Measurements from ENCODE around the gene CDKAL1.

The CDKAL1 gene

DNA sequence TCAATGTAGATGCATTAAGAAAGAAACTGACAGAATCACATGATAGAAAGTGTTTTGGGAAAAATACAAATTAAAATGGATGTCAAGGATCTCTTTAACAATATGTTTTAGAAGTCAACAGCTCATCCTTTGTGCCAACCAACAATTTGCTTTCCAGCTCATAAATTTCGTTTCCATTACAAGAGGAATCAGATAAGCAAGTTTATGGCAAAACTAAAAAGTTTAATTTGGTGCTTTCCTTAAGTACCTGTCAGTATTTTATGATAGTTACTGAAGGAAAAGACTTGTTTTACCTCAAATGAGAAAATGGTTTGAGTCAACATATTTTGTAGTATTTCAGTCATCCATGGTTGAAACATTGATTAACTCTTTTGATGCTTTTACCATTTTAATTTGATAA lies 130.0 kb downstream of the CDKAL1 start:
- Histone ChIP-seq H3K18ac (ENCODE audit: low read length) (no peak overlapping the region), H4K8ac (ENCODE audit: low read depth, low read length) (no peak overlapping the region), H3K27me3 (ENCODE audit: insufficient read depth, low read length, poor library complexity) (no peaks in the 10 kb centered on the region), H4K5ac (ENCODE audit: low read length) (no peak overlapping the region), H3K79me1 (ENCODE audit: low read length) (no peaks in the 10 kb centered on the region), H3K23ac (ENCODE audit: low read length) (no peak overlapping the region), H3K56ac (ENCODE audit: low read length) (no peak overlapping the region), H3K9ac (ENCODE audit: low read length) (no peak overlapping the region), H3K4ac (ENCODE audit: low read depth, low read length) (no peak overlapping the region), H3K79me2 (ENCODE audit: control insufficient read depth, insufficient read depth, low read length) (no peaks in the 10 kb centered on the region), H3K4me2 (ENCODE audit: low read length) (no peak overlapping the region), H3K36me3 (ENCODE audit: control insufficient read depth, insufficient read depth, low read length) (no peaks in the 10 kb centered on the region), H2AK5ac (ENCODE audit: low read length) (no peak overlapping the region), H3K4me1 (ENCODE audit: control insufficient read depth, low read depth, low read length) (no peaks in the 10 kb centered on the region), H3K4me3 (ENCODE audit: low read length) (no peak overlapping the region), H2BK5ac (ENCODE audit: low read length) (no peak overlapping the region), H2BK15ac (replicated peaks; ENCODE audit: low read depth) (no peak overlapping the region), H2BK120ac (ENCODE audit: low read depth, low read length) (no peak overlapping the region), H3K27ac (ENCODE audit: low read depth, low read length) (no peak overlapping the region)
- no peak for DNase-seq
- no CpG with 5 or more reads among the region's 1 CpG for WGBS (ENCODE audit: extremely low coverage, insufficient coverage, low lambda C conversion rate)

DNA sequence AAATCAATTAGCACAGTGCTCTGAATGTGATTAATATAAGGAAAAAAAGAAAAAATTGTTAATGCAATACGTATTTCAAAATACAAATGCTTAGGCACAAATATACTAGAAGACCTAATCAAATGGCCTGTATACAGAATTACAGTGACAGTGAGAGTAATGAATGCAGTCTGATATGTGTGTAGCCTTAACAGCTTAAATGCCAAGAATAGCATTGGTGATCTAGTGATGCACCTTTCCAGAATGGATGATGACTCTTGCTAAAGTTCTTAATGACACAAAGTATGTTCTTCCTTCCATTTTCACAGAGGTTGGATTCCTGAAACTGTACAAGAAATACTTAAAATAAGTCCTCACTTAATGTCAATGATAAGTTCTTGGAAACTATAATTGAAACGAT lies 131.0 kb downstream of the CDKAL1 start:
- H3K18ac ChIP-seq (ENCODE audit: low read length) = no peak overlapping the region
- no peak overlapping the region for H4K5ac ChIP-seq (ENCODE audit: low read length)
- no peak overlapping the region for H2AK5ac ChIP-seq (ENCODE audit: low read length)
- no peaks in the 10 kb centered on the region for H3K4me1 ChIP-seq (ENCODE audit: control insufficient read depth, low read depth, low read length)
- H3K4ac ChIP-seq (ENCODE audit: low read depth, low read length) = no peak overlapping the region
- H3K4me3 ChIP-seq (ENCODE audit: low read length) = no peak overlapping the region
- no peak overlapping the region for H3K56ac ChIP-seq (ENCODE audit: low read length)
- H3K36me3 ChIP-seq (ENCODE audit: control insufficient read depth, insufficient read depth, low read length) = no peaks in the 10 kb centered on the region
- H3K27me3 ChIP-seq (ENCODE audit: insufficient read depth, low read length, poor library complexity) = no peaks in the 10 kb centered on the region
- H3K79me1 ChIP-seq (ENCODE audit: low read length) = peaks cover 2% of the 10 kb centered on the region
- WGBS (ENCODE audit: extremely low coverage, insufficient coverage, low lambda C conversion rate) = 100% methylated on average over 1 of the region's 2 CpGs
- no peak overlapping the region for H2BK15ac ChIP-seq (replicated peaks; ENCODE audit: low read depth)
- H4K8ac ChIP-seq (ENCODE audit: low read depth, low read length) = no peak overlapping the region
- H3K9ac ChIP-seq (ENCODE audit: low read length) = no peak overlapping the region
- no peak for DNase-seq
- no peak overlapping the region for H3K4me2 ChIP-seq (ENCODE audit: low read length)
- H2BK120ac ChIP-seq (ENCODE audit: low read depth, low read length) = no peak overlapping the region
- no peaks in the 10 kb centered on the region for H3K79me2 ChIP-seq (ENCODE audit: control insufficient read depth, insufficient read depth, low read length)
- H3K23ac ChIP-seq (ENCODE audit: low read length) = no peak overlapping the region
- no peak overlapping the region for H2BK5ac ChIP-seq (ENCODE audit: low read length)
- H3K27ac ChIP-seq (ENCODE audit: low read depth, low read length) = no peak overlapping the region

DNA sequence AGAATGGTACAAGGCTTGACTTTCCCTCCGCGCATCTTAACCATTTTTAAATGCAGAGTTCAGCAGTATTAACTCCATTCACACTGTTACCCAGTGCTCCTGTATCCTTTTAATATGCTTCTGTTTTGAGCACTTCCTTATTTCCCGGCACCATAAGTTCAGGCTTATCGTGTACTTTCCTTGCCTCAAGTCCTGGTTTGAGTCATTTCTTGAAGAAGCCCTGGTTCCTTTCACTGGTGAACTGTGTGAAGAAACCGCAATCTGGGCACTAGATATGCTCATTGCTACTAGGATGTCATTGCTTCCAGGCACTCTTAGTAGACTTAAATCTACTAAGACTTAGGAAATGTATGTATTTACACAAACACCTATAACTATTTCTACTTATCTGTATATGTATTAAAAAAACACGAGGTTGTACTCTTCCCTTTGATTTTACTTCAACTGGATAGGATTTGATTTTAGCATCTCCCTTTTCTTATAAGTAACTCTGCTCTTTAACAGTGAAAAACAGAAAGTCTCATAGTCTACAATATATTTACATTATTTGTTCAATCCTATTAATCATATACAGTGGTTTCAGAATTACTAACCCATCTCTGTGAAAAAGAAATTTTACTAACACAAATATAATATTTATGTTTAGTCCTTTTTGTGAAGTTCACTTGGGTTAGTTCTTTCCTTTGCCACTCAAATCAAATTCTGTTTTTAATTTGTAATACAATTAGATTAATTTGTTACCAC lies 135.5 kb downstream of the CDKAL1 start:
- Histone ChIP-seq H3K27me3 (ENCODE audit: insufficient read depth, low read length, poor library complexity) (no peaks in the 10 kb centered on the region), H2BK5ac (ENCODE audit: low read length) (no peak overlapping the region), H3K4me2 (ENCODE audit: low read length) (no peak overlapping the region), H3K18ac (ENCODE audit: low read length) (no peak overlapping the region), H4K5ac (ENCODE audit: low read length) (no peak overlapping the region), H3K36me3 (ENCODE audit: control insufficient read depth, insufficient read depth, low read length) (no peaks in the 10 kb centered on the region), H3K9ac (ENCODE audit: low read length) (no peak overlapping the region), H3K4me3 (ENCODE audit: low read length) (no peak overlapping the region), H3K27ac (ENCODE audit: low read depth, low read length) (no peak overlapping the region), H2BK15ac (replicated peaks; ENCODE audit: low read depth) (no peak overlapping the region), H4K8ac (ENCODE audit: low read depth, low read length) (no peak overlapping the region), H3K79me1 (ENCODE audit: low read length) (peaks cover 2% of the 10 kb centered on the region), H3K4ac (ENCODE audit: low read depth, low read length) (no peak overlapping the region), H3K79me2 (ENCODE audit: control insufficient read depth, insufficient read depth, low read length) (no peaks in the 10 kb centered on the region), H3K23ac (ENCODE audit: low read length) (no peak overlapping the region), H3K4me1 (ENCODE audit: control insufficient read depth, low read depth, low read length) (peaks cover 2% of the 10 kb centered on the region), H3K56ac (ENCODE audit: low read length) (no peak overlapping the region), H2BK120ac (ENCODE audit: low read depth, low read length) (no peak overlapping the region), H2AK5ac (ENCODE audit: low read length) (no peak overlapping the region)
- no CpG with 5 or more reads among the region's 6 CpGs for WGBS (ENCODE audit: extremely low coverage, insufficient coverage, low lambda C conversion rate)
- no peak for DNase-seq

DNA sequence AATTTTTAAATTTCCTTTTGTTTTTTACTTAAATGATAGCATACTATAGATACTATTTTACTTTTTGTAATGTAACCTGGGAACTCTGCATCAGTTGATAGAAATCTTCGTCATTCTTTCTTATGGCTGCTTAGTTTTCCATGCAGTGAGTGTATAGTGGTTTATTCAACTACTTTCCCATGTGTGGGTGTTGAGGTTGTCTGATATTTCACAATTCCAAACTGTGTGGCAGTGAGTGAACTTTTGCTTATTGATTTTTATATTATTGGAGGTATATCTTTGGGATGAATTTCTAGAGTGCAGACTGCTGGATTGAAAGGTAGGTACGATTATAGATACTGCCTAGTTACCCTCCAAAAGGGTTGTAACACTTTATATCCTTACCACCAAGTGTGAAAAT lies 136.5 kb downstream of the CDKAL1 start:
- H3K4ac ChIP-seq (ENCODE audit: low read depth, low read length) = no peak overlapping the region
- no peak overlapping the region for H2BK15ac ChIP-seq (replicated peaks; ENCODE audit: low read depth)
- no peak overlapping the region for H4K5ac ChIP-seq (ENCODE audit: low read length)
- no peak overlapping the region for H4K8ac ChIP-seq (ENCODE audit: low read depth, low read length)
- DNase-seq = no peak
- no peaks in the 10 kb centered on the region for H3K79me2 ChIP-seq (ENCODE audit: control insufficient read depth, insufficient read depth, low read length)
- no peak overlapping the region for H3K23ac ChIP-seq (ENCODE audit: low read length)
- no peak overlapping the region for H3K9ac ChIP-seq (ENCODE audit: low read length)
- no peak overlapping the region for H3K27ac ChIP-seq (ENCODE audit: low read depth, low read length)
- H2BK5ac ChIP-seq (ENCODE audit: low read length) = no peak overlapping the region
- no peaks in the 10 kb centered on the region for H3K27me3 ChIP-seq (ENCODE audit: insufficient read depth, low read length, poor library complexity)
- H3K4me1 ChIP-seq (ENCODE audit: control insufficient read depth, low read depth, low read length) = peaks cover 4% of the 10 kb centered on the region
- no peak overlapping the region for H3K4me3 ChIP-seq (ENCODE audit: low read length)
- H3K18ac ChIP-seq (ENCODE audit: low read length) = no peak overlapping the region
- no peak overlapping the region for H2AK5ac ChIP-seq (ENCODE audit: low read length)
- no peak overlapping the region for H3K56ac ChIP-seq (ENCODE audit: low read length)
- no peaks in the 10 kb centered on the region for H3K36me3 ChIP-seq (ENCODE audit: control insufficient read depth, insufficient read depth, low read length)
- H3K4me2 ChIP-seq (ENCODE audit: low read length) = no peak overlapping the region
- H2BK120ac ChIP-seq (ENCODE audit: low read depth, low read length) = no peak overlapping the region
- WGBS (ENCODE audit: extremely low coverage, insufficient coverage, low lambda C conversion rate) = no CpG with 5 or more reads among the region's 2 CpGs
- H3K79me1 ChIP-seq (ENCODE audit: low read length) = peaks cover 2% of the 10 kb centered on the region

- Histone ChIP-seq H3K18ac (ENCODE audit: low read length) (no peak overlapping the region), H4K5ac (ENCODE audit: low read length) (no peak overlapping the region), H2BK5ac (ENCODE audit: low read length) (no peak overlapping the region), H3K79me2 (ENCODE audit: control insufficient read depth, insufficient read depth, low read length) (no peaks in the 10 kb centered on the region), H3K56ac (ENCODE audit: low read length) (no peak overlapping the region), H2BK120ac (ENCODE audit: low read depth, low read length) (no peak overlapping the region), H3K4me2 (ENCODE audit: low read length) (no peak overlapping the region), H2BK15ac (replicated peaks; ENCODE audit: low read depth) (no peak overlapping the region), H2AK5ac (ENCODE audit: low read length) (no peak overlapping the region), H3K23ac (ENCODE audit: low read length) (no peak overlapping the region), H3K4me3 (ENCODE audit: low read length) (no peak overlapping the region), H4K8ac (ENCODE audit: low read depth, low read length) (no peak overlapping the region), H3K27ac (ENCODE audit: low read depth, low read length) (no peak overlapping the region), H3K4me1 (ENCODE audit: control insufficient read depth, low read depth, low read length) (peaks cover 4% of the 10 kb centered on the region), H3K27me3 (ENCODE audit: insufficient read depth, low read length, poor library complexity) (no peaks in the 10 kb centered on the region), H3K9ac (ENCODE audit: low read length) (no peak overlapping the region), H3K4ac (ENCODE audit: low read depth, low read length) (no peak overlapping the region), H3K36me3 (ENCODE audit: control insufficient read depth, insufficient read depth, low read length) (no peaks in the 10 kb centered on the region), H3K79me1 (ENCODE audit: low read length) (peaks cover 2% of the 10 kb centered on the region)
- WGBS (ENCODE audit: extremely low coverage, insufficient coverage, low lambda C conversion rate) = no CpG with 5 or more reads among the region's 2 CpGs
- no peak for DNase-seq
These were observed 137.8 kb downstream of the CDKAL1 start for GRCh38 chr6:20672038-20672437.

- peaks cover 2% of the 10 kb centered on the region for H3K79me1 ChIP-seq (ENCODE audit: low read length)
- no peaks in the 10 kb centered on the region for H3K79me2 ChIP-seq (ENCODE audit: control insufficient read depth, insufficient read depth, low read length)
- H3K4me2 ChIP-seq (ENCODE audit: low read length) = no peak overlapping the region
- H3K4me1 ChIP-seq (ENCODE audit: control insufficient read depth, low read depth, low read length) = peaks cover 4% of the 10 kb centered on the region
- no peak overlapping the region for H3K23ac ChIP-seq (ENCODE audit: low read length)
- no peak overlapping the region for H3K56ac ChIP-seq (ENCODE audit: low read length)
- no peak overlapping the region for H4K8ac ChIP-seq (ENCODE audit: low read depth, low read length)
- no peak overlapping the region for H3K27ac ChIP-seq (ENCODE audit: low read depth, low read length)
- H3K4me3 ChIP-seq (ENCODE audit: low read length) = no peak overlapping the region
- no peak overlapping the region for H3K4ac ChIP-seq (ENCODE audit: low read depth, low read length)
- H3K18ac ChIP-seq (ENCODE audit: low read length) = no peak overlapping the region
- H2BK120ac ChIP-seq (ENCODE audit: low read depth, low read length) = no peak overlapping the region
- no peak overlapping the region for H2BK15ac ChIP-seq (replicated peaks; ENCODE audit: low read depth)
- no peak for DNase-seq
- H4K5ac ChIP-seq (ENCODE audit: low read length) = no peak overlapping the region
- H3K27me3 ChIP-seq (ENCODE audit: insufficient read depth, low read length, poor library complexity) = no peaks in the 10 kb centered on the region
- no peak overlapping the region for H2BK5ac ChIP-seq (ENCODE audit: low read length)
- WGBS (ENCODE audit: extremely low coverage, insufficient coverage, low lambda C conversion rate) = no CpG with 5 or more reads among the region's 4 CpGs
- H3K36me3 ChIP-seq (ENCODE audit: control insufficient read depth, insufficient read depth, low read length) = no peaks in the 10 kb centered on the region
- no peak overlapping the region for H3K9ac ChIP-seq (ENCODE audit: low read length)
- H2AK5ac ChIP-seq (ENCODE audit: low read length) = no peak overlapping the region
These were observed 139.2 kb downstream of the CDKAL1 start for GRCh38 chr6:20673458-20673857.
